CD8-positive, alpha-beta memory T cell (primary cell): ENCODE results near the gene CDC27. TPM values are rescaled to one million over a fixed set of nuclear protein-coding genes. Genes with fewer than 3 reads are reported as not detected.
"Not testable (repeated sequence)": the region's sequence is repeated elsewhere in the genome, so short reads cannot be mapped to it uniquely, and the experiment has no call there.

Source experiments
- CTCF ChIA-PET: fragments of 350-600 bp; sonication (Branson Sonifier 250); formaldehyde crosslinking; loops from one replicate; lab custom pipeline; 2021; ENCODE audit warnings: antibody characterized with exemption; lab: Charles Lee
- POLR2A ChIA-PET: fragments of 350-600 bp; sonication (Branson Sonifier 250); formaldehyde crosslinking; loops from one replicate; lab custom pipeline; 2021; ENCODE audit warnings: antibody characterized with exemption; lab: Charles Lee
- DNase-seq, 5 donors: peaks; one replicate each; pipeline versions ENCODE4 v3.0.0 to v3.0.0-alpha.2; 2020 to 2022; ENCODE audit warnings: mixed read lengths in 1 of 5
- H3K27ac ChIP-seq: one replicate; pipeline ENCODE4 v1.7.0; 2013; ENCODE audit warnings: low read depth, mild to moderate bottlenecking, low read length, moderate library complexity
- H3K27me3 ChIP-seq: 2 replicates; pipeline ENCODE4 v1.7.0; 2013; ENCODE audit warnings: low read length, mild to moderate bottlenecking; ENCODE audit not compliant: insufficient read depth, poor library complexity, severe bottlenecking
- H3K36me3 ChIP-seq: 2 replicates; pipeline ENCODE4 v1.7.0; 2013; ENCODE audit warnings: mild to moderate bottlenecking, low read length, moderate library complexity; ENCODE audit not compliant: insufficient read depth
- H3K4me1 ChIP-seq: 2 replicates; pipeline ENCODE4 v1.7.0; 2013; ENCODE audit warnings: mild to moderate bottlenecking, low read length, moderate library complexity; ENCODE audit not compliant: insufficient read depth
- H3K4me3 ChIP-seq: 2 replicates; pipeline ENCODE4 v1.7.0; 2013; ENCODE audit warnings: mild to moderate bottlenecking, low read length
- H3K9me3 ChIP-seq: 2 replicates; pipeline ENCODE4 v1.7.0; 2013; ENCODE audit warnings: mild to moderate bottlenecking, low read length
- H3K27ac Mint-ChIP-seq, 8 donors: one replicate each; pipeline ENCODE4 v1.8.0; 2020 to 2021; ENCODE audit warnings: mixed read lengths in 8 of 8, mild to moderate bottlenecking in 6 of 8, inconsistent platforms in 3 of 8, moderate library complexity in 3 of 8
- H3K27me3 Mint-ChIP-seq, 2 donors: one replicate each; pipeline ENCODE4 v1.8.0; 2020 to 2021; ENCODE audit warnings: mixed read lengths in 2 of 2, mild to moderate bottlenecking in 1 of 2, moderate library complexity in 1 of 2
- H3K36me3 Mint-ChIP-seq, 3 donors: one replicate each; pipeline ENCODE4 v1.8.0; 2020 to 2021; ENCODE audit warnings: mixed read lengths in 3 of 3, inconsistent platforms in 1 of 3, mild to moderate bottlenecking in 1 of 3
- H3K4me1 Mint-ChIP-seq, 3 donors: one replicate each; pipeline ENCODE4 v1.8.0; 2020 to 2021; ENCODE audit warnings: mixed read lengths in 3 of 3, inconsistent platforms in 1 of 3, mild to moderate bottlenecking in 1 of 3
- H3K4me3 Mint-ChIP-seq, 7 donors: one replicate each; pipeline ENCODE4 v1.8.0; 2020 to 2021; ENCODE audit warnings: mixed read lengths in 7 of 7, mild to moderate bottlenecking in 6 of 7, moderate library complexity in 4 of 7, inconsistent platforms in 2 of 7
- H3K9me3 Mint-ChIP-seq, 5 donors: one replicate each; pipeline ENCODE4 v1.8.0; 2020 to 2022; ENCODE audit warnings: mixed read lengths in 5 of 5, mild to moderate bottlenecking in 3 of 5, moderate library complexity in 2 of 5, inconsistent platforms in 1 of 5
- polyA plus RNA-seq: library from polyadenylated mRNA; unstranded; fragments of 300-500 nt; fragmentation: Illumina TruSeq; gene quantifications from one replicate; pipeline ENCODE4 v1.2.3, GENCODE V29; 2021
- total RNA-seq, 2 experiments: library from RNA; stranded (reverse); gene quantifications; one replicate each; pipeline ENCODE4 v1.2.3, GENCODE V29; 2021

The CDC27 gene
- total and polyA plus RNA-seq, 3 experiments from 2014 or later, result 96.2 to 116 (median 113) TPM

- POLR2A ChIA-PET, result no interaction called here
- Mint-ChIP-seq H3K36me3 (peaks cover 0 to 63% (median 13%) of the 10 kb centered on the region in 3 donors), H3K4me1 (peaks cover 47 to 76% (median 66%) of the 10 kb centered on the region in 3 donors), H3K27me3 (no peaks in the 10 kb centered on the region), H3K9me3 (peaks cover 0 to 1% (median 0%) of the 10 kb centered on the region in 5 donors), H3K4me3 (no peak overlapping the region), H3K27ac (peak overlapping the region in 1 of 8 donors; percentile 8)
- DNase-seq, result no peak
- H3K9me3 ChIP-seq, result no peaks in the 10 kb centered on the region
- H3K4me1 ChIP-seq, result peaks cover 7% of the 10 kb centered on the region
- CTCF ChIA-PET, result no interaction called here
- H3K27me3 ChIP-seq, result no peaks in the 10 kb centered on the region
- no peaks in the 10 kb centered on the region for H3K36me3 ChIP-seq
- H3K27ac ChIP-seq, result no peak overlapping the region
- H3K4me3 ChIP-seq, result no peak overlapping the region
Measured at GRCh38 chr17:47177261-47177660, 11.8 kb downstream of the CDC27 start.

- H3K27ac ChIP-seq, result no peak overlapping the region
- H3K4me1 ChIP-seq, result peaks cover 7% of the 10 kb centered on the region
- H3K4me3 ChIP-seq, result no peak overlapping the region
- H3K27me3 ChIP-seq, result no peaks in the 10 kb centered on the region
- H3K27ac Mint-ChIP-seq, result peak overlapping the region in 4 of 8 donors; percentile 17 to 63 (median 35)
- H3K27me3 Mint-ChIP-seq, result no peaks in the 10 kb centered on the region
- CTCF ChIA-PET, result no interaction called here
- H3K36me3 ChIP-seq, result no peaks in the 10 kb centered on the region
- DNase-seq, result no peak
- H3K4me1 Mint-ChIP-seq, result peaks cover 44 to 70% (median 64%) of the 10 kb centered on the region in 3 donors
- no peak overlapping the region for H3K4me3 Mint-ChIP-seq
- no peaks in the 10 kb centered on the region for H3K9me3 ChIP-seq
- POLR2A ChIA-PET, result no interaction called here
- H3K36me3 Mint-ChIP-seq, result peaks cover 0 to 56% (median 13%) of the 10 kb centered on the region in 3 donors
- peaks cover 0 to 1% (median 0%) of the 10 kb centered on the region in 5 donors for H3K9me3 Mint-ChIP-seq
Measured at GRCh38 chr17:47176389-47176826, 12.7 kb downstream of the CDC27 start.

- H3K4me3 ChIP-seq, H3K4me1 ChIP-seq, DNase-seq, H3K9me3 Mint-ChIP-seq, POLR2A ChIA-PET, CTCF ChIA-PET, H3K36me3 ChIP-seq, H3K27me3 ChIP-seq, H3K9me3 ChIP-seq, H3K27ac ChIP-seq, H3K27me3 Mint-ChIP-seq: not testable (repeated sequence)
- peaks cover 44 to 68% (median 67%) of the 10 kb centered on the region in 3 donors for H3K4me1 Mint-ChIP-seq
- peak overlapping the region in 1 of 7 donors; percentile 15 for H3K4me3 Mint-ChIP-seq
- peaks cover 0 to 58% (median 8%) of the 10 kb centered on the region in 3 donors for H3K36me3 Mint-ChIP-seq
- H3K27ac Mint-ChIP-seq, result peak overlapping the region in 2 of 8 donors; percentile 5 to 77
Measured at GRCh38 chr17:47174823-47175222, 14.3 kb downstream of the CDC27 start.

GRCh38 chr17:47172696-47173565 lies 16.2 kb downstream of the CDC27 start:
- Mint-ChIP-seq H3K27ac (peak overlapping the region in 3 of 8 donors; percentile 31 to 69 (median 56)), H3K9me3 (peaks cover 0 to 1% (median 0%) of the 10 kb centered on the region in 5 donors), H3K4me3 (no peak overlapping the region), H3K27me3 (no peaks in the 10 kb centered on the region), H3K4me1 (peaks cover 39 to 63% (median 59%) of the 10 kb centered on the region in 3 donors), H3K36me3 (peaks cover 5 to 61% (median 15%) of the 10 kb centered on the region in 3 donors)
- ChIA-PET POLR2A (no interaction called here), CTCF (no interaction called here)
- DNase-seq, result no peak
- peaks cover 17% of the 10 kb centered on the region for H3K36me3 ChIP-seq
- H3K27me3 ChIP-seq, result no peaks in the 10 kb centered on the region
- peaks cover 7% of the 10 kb centered on the region for H3K4me1 ChIP-seq
- H3K4me3 ChIP-seq, result no peak overlapping the region
- no peak overlapping the region for H3K27ac ChIP-seq
- H3K9me3 ChIP-seq, result no peaks in the 10 kb centered on the region

GRCh38 chr17:47170710-47171109 lies 18.4 kb downstream of the CDC27 start:
- no peak for DNase-seq
- Mint-ChIP-seq H3K36me3 (peaks cover 5 to 61% (median 17%) of the 10 kb centered on the region in 3 donors), H3K4me1 (peaks cover 29 to 54% (median 43%) of the 10 kb centered on the region in 3 donors), H3K9me3 (peaks cover 0 to 1% (median 0%) of the 10 kb centered on the region in 5 donors), H3K4me3 (no peak overlapping the region), H3K27ac (peak overlapping the region in 3 of 8 donors; percentile 6 to 86 (median 51)), H3K27me3 (no peaks in the 10 kb centered on the region)
- CTCF ChIA-PET, result no interaction called here
- peaks cover 24% of the 10 kb centered on the region for H3K36me3 ChIP-seq
- no peak overlapping the region for H3K4me3 ChIP-seq
- POLR2A ChIA-PET, result no interaction called here
- no peaks in the 10 kb centered on the region for H3K9me3 ChIP-seq
- H3K4me1 ChIP-seq, result peaks cover 7% of the 10 kb centered on the region
- H3K27ac ChIP-seq, result no peak overlapping the region
- no peaks in the 10 kb centered on the region for H3K27me3 ChIP-seq

GRCh38 chr17:47168896-47169295 lies 20.2 kb downstream of the CDC27 start:
- H3K36me3 ChIP-seq, result peaks cover 30% of the 10 kb centered on the region
- H3K9me3 Mint-ChIP-seq, DNase-seq, H3K4me1 ChIP-seq, H3K4me3 ChIP-seq, POLR2A ChIA-PET, H3K9me3 ChIP-seq, H3K27me3 Mint-ChIP-seq, H3K4me3 Mint-ChIP-seq, H3K27me3 ChIP-seq, H3K27ac ChIP-seq, CTCF ChIA-PET: not testable (repeated sequence)
- peaks cover 24 to 42% (median 34%) of the 10 kb centered on the region in 3 donors for H3K4me1 Mint-ChIP-seq
- H3K27ac Mint-ChIP-seq, result peak overlapping the region in 2 of 8 donors; percentile 38 to 47
- peaks cover 5 to 68% (median 16%) of the 10 kb centered on the region in 3 donors for H3K36me3 Mint-ChIP-seq

- Mint-ChIP-seq H3K4me1 (peaks cover 25 to 40% (median 36%) of the 10 kb centered on the region in 3 donors), H3K36me3 (peaks cover 5 to 71% (median 20%) of the 10 kb centered on the region in 3 donors), H3K27ac (peak overlapping the region in 3 of 8 donors; percentile 8 to 84 (median 14))
- DNase-seq, H3K27me3 Mint-ChIP-seq, H3K27ac ChIP-seq, H3K4me1 ChIP-seq, POLR2A ChIA-PET, H3K4me3 Mint-ChIP-seq, H3K9me3 Mint-ChIP-seq, H3K4me3 ChIP-seq, H3K9me3 ChIP-seq, H3K27me3 ChIP-seq, CTCF ChIA-PET: not testable (repeated sequence)
- H3K36me3 ChIP-seq, result peaks cover 30% of the 10 kb centered on the region
Measured at GRCh38 chr17:47166854-47167253, 22.2 kb downstream of the CDC27 start.

GRCh38 chr17:47165137-47165536 lies 24.0 kb downstream of the CDC27 start:
- Mint-ChIP-seq H3K27me3 (no peaks in the 10 kb centered on the region), H3K4me3 (no peak overlapping the region), H3K4me1 (peaks cover 20 to 28% (median 27%) of the 10 kb centered on the region in 3 donors), H3K9me3 (no peaks in the 10 kb centered on the region), H3K36me3 (peaks cover 5 to 72% (median 20%) of the 10 kb centered on the region in 3 donors), H3K27ac (peak overlapping the region in 1 of 8 donors; percentile 42)
- H3K27me3 ChIP-seq, result no peaks in the 10 kb centered on the region
- peaks cover 30% of the 10 kb centered on the region for H3K36me3 ChIP-seq
- no peaks in the 10 kb centered on the region for H3K4me1 ChIP-seq
- no peak for DNase-seq
- no peak overlapping the region for H3K4me3 ChIP-seq
- H3K9me3 ChIP-seq, result no peaks in the 10 kb centered on the region
- no peak overlapping the region for H3K27ac ChIP-seq
- POLR2A ChIA-PET, result no interaction called here
- CTCF ChIA-PET, result no interaction called here
